A673 (cell line): Measurements from ENCODE around the gene YPEL2.

Experiments
- EZH2 ChIP-seq: fragments of 200-600 bp; sonication (generic); IDR thresholded peaks from 2 replicates; pipeline ENCODE4 v1.6.1; 2017; ENCODE audit warnings: borderline replicate concordance, low read depth, mild to moderate bottlenecking, mixed read lengths, antibody characterized with exemption, low read length; ENCODE audit not compliant: poor library complexity, severe bottlenecking
- TF ChIP-seq, protein P1 (sequence below): fragments of 300-800, 200-600 bp; sonication (generic); conservative IDR thresholded peaks from 2 replicates; pipeline ENCODE4 v1.5.1; 2017; ENCODE audit warnings: low read depth, mild to moderate bottlenecking, antibody characterized with exemption, low read length, moderate library complexity, mixed read lengths

DNA sequence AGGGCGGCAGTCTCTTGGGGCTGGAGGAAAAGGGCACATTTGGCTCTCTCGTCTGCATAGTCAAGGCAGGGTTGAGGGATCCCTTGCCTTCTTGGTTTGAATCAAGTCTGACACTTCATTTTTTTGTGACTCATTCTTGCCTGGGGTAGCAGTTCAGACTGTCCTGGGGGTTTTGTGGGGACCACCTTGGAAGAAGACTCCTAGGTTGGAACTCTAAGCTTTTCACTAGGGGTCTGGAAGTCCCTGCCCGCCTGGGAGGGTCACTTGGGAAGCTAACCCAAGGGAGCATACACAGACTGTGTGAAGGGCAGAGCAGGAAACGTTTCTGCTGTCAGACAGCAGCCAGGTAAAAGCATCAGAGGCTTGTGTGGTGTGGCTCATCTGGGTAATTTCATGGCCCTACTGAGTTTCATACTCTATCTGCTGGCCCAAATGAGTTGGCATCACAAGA lies 11.3 kb downstream of the YPEL2 start:
- TF ChIP-seq, protein P1, sequence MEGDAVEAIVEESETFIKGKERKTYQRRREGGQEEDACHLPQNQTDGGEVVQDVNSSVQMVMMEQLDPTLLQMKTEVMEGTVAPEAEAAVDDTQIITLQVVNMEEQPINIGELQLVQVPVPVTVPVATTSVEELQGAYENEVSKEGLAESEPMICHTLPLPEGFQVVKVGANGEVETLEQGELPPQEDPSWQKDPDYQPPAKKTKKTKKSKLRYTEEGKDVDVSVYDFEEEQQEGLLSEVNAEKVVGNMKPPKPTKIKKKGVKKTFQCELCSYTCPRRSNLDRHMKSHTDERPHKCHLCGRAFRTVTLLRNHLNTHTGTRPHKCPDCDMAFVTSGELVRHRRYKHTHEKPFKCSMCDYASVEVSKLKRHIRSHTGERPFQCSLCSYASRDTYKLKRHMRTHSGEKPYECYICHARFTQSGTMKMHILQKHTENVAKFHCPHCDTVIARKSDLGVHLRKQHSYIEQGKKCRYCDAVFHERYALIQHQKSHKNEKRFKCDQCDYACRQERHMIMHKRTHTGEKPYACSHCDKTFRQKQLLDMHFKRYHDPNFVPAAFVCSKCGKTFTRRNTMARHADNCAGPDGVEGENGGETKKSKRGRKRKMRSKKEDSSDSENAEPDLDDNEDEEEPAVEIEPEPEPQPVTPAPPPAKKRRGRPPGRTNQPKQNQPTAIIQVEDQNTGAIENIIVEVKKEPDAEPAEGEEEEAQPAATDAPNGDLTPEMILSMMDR, result no peak
- no peak for TF ChIP-seq EZH2
